ENCODE data around the gene TMEM131.

DNA sequence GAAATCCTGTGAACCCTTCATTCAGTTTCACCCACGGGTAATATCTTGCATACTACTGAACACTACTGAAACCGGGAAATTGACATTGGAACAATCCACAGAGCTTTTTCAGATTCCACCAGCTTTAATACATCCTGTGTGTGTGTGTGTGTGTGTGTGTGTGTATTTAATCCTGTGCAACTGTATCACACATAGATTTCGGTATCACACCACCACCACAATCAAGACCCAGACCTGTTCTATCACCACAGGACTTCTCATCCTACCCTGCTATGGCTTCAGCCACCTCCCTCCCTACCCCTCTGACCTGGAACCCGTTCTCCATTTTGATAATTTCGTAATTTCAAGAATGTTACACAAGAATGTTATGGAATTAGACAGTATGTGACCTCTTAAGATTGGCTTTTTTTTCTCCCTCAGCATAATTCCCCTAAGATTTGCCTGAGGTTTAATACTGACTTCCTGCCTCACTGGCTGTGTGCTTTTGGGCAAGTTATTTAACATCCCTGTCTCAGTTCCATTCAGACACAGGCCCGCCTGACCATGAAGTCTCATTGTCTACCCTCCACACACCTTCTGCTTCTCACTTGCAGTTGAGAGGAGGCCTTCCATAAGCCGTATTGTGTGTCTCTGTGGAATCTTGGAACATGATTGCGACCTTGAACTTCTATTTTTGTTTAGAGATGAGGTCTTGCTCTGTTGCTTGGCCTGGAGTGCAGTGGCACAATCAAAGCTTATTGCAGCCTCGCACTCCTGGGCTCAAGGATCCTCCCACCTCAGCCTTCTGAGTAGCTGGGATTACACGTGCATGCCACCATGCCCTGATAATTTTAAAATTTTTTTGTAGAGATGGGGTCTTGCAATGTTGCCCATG, 14.4 kb upstream of the TMEM131 start:
- TF ChIP-seq, protein P1, sequence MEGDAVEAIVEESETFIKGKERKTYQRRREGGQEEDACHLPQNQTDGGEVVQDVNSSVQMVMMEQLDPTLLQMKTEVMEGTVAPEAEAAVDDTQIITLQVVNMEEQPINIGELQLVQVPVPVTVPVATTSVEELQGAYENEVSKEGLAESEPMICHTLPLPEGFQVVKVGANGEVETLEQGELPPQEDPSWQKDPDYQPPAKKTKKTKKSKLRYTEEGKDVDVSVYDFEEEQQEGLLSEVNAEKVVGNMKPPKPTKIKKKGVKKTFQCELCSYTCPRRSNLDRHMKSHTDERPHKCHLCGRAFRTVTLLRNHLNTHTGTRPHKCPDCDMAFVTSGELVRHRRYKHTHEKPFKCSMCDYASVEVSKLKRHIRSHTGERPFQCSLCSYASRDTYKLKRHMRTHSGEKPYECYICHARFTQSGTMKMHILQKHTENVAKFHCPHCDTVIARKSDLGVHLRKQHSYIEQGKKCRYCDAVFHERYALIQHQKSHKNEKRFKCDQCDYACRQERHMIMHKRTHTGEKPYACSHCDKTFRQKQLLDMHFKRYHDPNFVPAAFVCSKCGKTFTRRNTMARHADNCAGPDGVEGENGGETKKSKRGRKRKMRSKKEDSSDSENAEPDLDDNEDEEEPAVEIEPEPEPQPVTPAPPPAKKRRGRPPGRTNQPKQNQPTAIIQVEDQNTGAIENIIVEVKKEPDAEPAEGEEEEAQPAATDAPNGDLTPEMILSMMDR (IDR thresholded peaks at IDR 0.05) = no peak
- no peak for TF ChIP-seq POLR2A (IDR thresholded peaks at IDR 0.05)

Data from heart left ventricle (tissue), 13 donors.